Measurements from ENCODE around the gene STARD3NL. TPM values are rescaled to one million over a fixed set of nuclear protein-coding genes. Genes with fewer than 3 reads are reported as not detected.

The STARD3NL gene
- total RNA-seq, 1 experiment from 2014 or later, result 120 TPM

DNA sequence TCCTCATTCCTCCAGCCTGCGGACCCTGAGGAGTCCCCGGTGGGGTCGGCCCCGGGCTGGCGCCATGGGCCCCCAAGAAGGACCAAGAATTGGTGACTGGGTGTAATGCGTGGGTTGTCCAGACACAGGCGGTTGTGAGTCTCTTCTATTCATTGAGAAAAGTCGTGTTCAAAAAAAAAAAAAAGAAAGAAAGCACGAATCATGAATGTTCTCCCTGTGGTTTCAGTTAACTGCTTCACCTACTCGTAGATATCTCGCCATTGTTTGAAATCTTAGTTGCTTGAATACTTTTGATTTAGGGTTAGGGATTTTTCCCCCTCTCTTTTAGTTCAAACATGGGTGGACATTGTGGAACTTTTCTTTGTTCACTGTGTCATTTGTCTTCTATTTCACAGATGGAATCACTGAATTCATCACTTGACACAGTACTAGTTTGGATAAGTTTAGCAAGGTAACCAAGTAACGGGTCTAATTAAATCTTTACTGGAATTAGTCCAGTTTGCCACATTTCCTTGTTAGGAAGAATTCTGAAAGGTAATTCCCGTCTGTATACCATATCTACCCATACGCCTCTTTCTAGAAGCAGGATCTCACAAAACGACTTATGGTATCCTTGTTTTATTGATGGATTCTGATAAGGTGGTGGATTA, 775 bp downstream of the STARD3NL start:
- DNase-seq (ENCODE audit: low read depth), result no peak
- in situ Hi-C loops (cut with HindIII; ENCODE audit: low pct_unique_long_range_greater_than_20kb, low sequenced_read_pairs), result no loop called here

GRCh38 chr7:38179776-38180226, 1.8 kb downstream of the STARD3NL start:
- in situ Hi-C loops (cut with HindIII; ENCODE audit: low pct_unique_long_range_greater_than_20kb, low sequenced_read_pairs), result no loop called here
- peak; percentile 18 for DNase-seq (ENCODE audit: low read depth)

GRCh38 chr7:38181111-38181510, 3.1 kb downstream of the STARD3NL start:
- DNase-seq (ENCODE audit: low read depth), result no peak
- in situ Hi-C loops (cut with HindIII; ENCODE audit: low pct_unique_long_range_greater_than_20kb, low sequenced_read_pairs), result no loop called here

DNA sequence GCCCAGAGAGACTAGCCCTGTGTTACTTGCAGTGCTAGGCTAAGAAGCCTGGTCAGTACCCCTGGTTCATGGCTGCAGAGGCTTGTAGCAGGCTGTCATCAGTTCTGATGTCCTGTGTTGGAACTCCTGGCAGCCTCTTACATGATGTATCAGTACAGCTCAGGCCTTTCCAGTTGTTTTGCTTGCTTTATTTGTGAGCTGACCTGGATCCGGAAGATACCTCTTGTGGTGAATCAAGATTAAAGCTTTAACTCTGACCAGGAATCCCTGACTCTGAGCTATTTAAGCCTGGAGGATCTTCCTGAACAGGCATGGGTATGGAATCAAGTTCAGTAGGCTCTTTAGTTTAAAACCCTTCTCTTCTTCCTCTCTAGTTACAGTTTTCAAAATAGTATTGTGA, 4.4 kb downstream of the STARD3NL start:
- no peak for DNase-seq (ENCODE audit: low read depth)
- in situ Hi-C loops (cut with HindIII; ENCODE audit: low pct_unique_long_range_greater_than_20kb, low sequenced_read_pairs), result no loop called here

- no peak for DNase-seq (ENCODE audit: low read depth)
- in situ Hi-C loops (cut with HindIII; ENCODE audit: low pct_unique_long_range_greater_than_20kb, low sequenced_read_pairs), result no loop called here
Measured at GRCh38 chr7:38185395-38186307, 7.6 kb downstream of the STARD3NL start.

- in situ Hi-C loops (cut with HindIII; ENCODE audit: low pct_unique_long_range_greater_than_20kb, low sequenced_read_pairs), result no loop called here
- no peak for DNase-seq (ENCODE audit: low read depth)
Measured at GRCh38 chr7:38186593-38187314, 8.7 kb downstream of the STARD3NL start.

GRCh38 chr7:38187794-38188440, 9.9 kb downstream of the STARD3NL start:
- in situ Hi-C loops (cut with HindIII; ENCODE audit: low pct_unique_long_range_greater_than_20kb, low sequenced_read_pairs), result no loop called here
- DNase-seq (ENCODE audit: low read depth), result no peak

DNA sequence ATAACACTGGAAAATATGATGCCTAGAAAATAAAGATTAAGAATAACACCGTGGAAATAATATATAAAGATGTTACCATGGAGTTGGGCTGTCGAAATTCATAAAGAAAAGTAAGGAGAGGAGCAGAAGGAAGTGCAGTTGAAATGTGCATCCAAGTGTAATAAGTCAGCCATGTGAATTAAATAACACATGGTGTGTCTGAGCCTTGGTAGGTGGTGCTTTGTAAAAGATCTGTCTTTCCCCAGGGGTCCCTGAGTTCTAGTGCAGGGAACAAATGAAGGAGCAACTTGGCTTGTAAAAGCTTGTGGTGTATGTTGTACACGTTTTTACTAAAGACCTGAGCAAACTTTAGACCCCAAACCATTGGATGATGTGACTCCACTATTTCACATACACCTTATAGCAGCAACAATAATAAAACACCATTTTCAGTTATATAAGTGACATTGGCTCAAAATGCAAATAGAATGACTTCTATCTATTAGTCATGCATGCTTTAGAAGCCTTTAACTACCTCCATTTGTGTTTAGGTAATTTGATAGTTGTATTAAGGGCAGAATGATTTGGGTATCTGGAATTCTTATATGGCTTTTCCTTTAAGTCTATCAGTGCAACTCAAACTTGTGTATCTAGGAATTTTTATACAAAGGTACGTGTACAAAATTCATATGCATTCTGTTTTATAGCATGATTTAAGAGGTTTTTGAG, 11.3 kb downstream of the STARD3NL start:
- in situ Hi-C loops (cut with HindIII; ENCODE audit: low pct_unique_long_range_greater_than_20kb, low sequenced_read_pairs), result no loop called here
- DNase-seq (ENCODE audit: low read depth), result no peak

DNA sequence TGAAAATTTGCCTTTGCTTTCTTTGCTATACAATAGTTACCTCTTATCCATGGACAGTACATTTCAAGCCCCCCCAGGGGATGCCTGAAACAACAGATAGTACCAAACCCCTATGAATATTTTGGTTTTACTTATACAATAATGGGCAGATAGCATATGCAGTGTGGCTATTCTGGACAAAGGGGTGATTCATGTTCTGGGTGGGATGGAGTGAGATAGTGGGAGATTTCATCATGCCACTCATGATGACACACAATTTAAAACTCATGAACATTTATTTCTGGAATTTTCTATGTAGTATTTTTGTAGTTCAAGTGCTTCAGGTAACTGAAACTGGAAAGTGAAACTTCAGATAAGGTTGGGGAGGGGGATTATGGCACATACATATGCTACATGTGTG, 12.0 kb downstream of the STARD3NL start:
- DNase-seq (ENCODE audit: low read depth), result no peak
- in situ Hi-C loops (cut with HindIII; ENCODE audit: low pct_unique_long_range_greater_than_20kb, low sequenced_read_pairs), result no loop called here

DNA sequence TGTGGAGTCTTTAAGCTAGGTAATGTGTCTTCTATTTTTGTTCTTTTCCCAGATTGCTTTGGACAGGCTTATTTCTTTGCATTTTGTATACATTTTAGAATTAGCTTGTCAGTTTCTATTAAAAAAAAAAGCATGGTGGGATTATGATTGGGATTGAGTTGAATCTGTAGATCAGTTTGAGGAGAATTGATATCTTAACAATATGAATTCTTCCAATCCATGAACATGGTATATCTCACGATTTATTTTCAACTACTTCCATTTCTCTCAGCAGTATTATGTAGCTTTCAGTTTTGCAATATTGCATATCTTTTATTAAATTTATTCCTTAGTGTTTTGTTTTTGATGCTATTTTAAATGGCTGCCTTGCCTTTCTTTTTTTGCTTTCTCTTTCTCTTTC, 13.7 kb downstream of the STARD3NL start:
- DNase-seq (ENCODE audit: low read depth), result no peak
- in situ Hi-C loops (cut with HindIII; ENCODE audit: low pct_unique_long_range_greater_than_20kb, low sequenced_read_pairs), result no loop called here

GRCh38 chr7:38192327-38192726, 14.3 kb downstream of the STARD3NL start:
- in situ Hi-C loops (cut with HindIII; ENCODE audit: low pct_unique_long_range_greater_than_20kb, low sequenced_read_pairs), result no loop called here
- no peak for DNase-seq (ENCODE audit: low read depth)

DNA sequence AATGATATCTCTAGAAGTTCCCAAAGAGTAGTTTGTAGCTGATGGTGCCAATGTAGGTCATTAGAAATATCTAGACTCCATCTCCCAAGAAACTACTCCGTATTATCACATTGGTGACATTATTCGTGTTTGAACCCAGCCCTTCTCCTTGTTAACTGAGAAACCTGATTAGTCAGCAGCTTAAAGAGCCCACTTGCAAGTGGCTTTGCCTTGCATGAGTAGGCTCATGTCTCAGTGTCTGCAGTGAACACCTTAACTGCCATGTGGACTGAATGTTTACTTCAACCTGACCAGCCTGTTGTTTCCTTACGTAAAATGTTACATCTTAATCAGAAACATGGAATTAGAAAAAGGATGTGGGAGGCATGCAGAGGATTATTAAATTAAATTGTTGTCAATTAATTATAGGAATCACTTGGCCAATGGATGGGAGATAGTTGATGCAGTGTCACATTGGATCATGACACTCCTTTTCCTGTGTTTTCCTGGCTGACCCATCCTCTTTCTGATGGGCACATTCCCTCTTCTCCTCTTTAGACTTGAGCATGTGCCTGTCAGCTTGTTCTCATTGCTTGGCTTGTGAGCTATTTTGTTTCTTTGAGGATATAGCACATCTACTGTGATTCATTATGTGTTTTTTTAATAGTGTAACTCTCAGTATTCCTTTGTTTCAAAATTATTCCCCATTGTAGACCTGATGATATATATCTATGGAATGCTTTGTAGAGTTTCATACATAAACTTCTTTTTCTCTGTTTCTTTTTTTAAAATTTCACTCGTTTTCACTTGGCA, 18.0 kb downstream of the STARD3NL start:
- no peak for DNase-seq (ENCODE audit: low read depth)
- in situ Hi-C loops (cut with HindIII; ENCODE audit: low pct_unique_long_range_greater_than_20kb, low sequenced_read_pairs), result no loop called here

DNA sequence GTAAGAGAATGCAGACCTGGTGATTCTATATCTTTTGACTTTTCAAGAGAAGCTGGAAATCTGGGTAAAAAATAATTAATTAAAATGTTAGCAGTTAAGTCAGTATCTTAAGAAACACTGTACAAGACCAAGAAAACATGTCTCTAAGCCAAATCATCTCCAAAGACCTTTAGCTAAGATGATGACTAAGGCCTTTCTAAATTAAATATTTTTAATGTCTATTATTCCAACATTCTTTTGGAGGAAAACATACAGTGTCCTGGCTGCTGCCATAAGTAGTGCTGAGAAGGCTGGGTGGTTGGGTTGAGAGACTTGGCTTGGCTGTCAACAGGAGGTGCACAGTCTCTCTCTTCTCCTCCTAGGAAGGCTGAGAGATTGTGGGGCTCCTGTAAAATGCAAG, 20.3 kb downstream of the STARD3NL start:
- in situ Hi-C loops (cut with HindIII; ENCODE audit: low pct_unique_long_range_greater_than_20kb, low sequenced_read_pairs), result no loop called here
- DNase-seq (ENCODE audit: low read depth), result no peak

DNA sequence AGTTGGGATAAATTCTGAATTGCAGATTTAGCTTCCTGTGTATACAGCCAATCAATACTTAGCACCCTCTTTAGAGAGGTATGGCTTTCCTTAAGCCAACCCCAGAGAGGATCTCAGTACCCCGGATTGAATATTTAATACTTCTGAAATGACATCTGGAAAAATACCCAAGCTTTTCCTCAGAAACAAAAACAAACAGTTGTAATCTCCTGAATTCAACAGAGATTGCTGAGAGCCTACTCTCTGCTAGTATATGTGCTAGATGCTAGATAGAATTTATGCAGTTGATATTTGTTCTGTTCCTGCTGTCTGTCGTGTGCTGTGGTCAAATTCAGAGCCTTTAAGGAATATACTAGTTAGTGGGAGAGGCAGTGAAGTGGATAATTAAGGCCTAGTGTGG, 21.1 kb downstream of the STARD3NL start:
- in situ Hi-C loops (cut with HindIII; ENCODE audit: low pct_unique_long_range_greater_than_20kb, low sequenced_read_pairs), result no loop called here
- no peak for DNase-seq (ENCODE audit: low read depth)

DNA sequence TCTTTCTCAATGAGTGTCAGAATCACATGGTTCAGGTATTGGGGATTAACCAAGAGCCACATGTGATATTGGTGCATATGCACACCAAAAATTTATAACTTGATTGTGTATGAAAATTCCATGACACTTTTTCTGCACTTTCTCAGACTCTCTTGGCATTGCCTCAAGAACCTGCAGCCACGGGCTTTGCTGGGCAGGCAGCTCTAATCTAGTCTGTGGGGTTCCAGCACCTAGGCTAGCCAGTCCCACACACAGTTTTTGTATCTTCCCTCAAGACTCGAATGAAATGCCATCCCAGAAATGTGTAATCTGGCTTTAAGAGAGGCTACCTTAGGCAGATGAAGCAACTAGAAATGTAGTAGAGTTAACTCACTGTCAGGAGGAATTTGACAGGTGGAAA, 21.7 kb downstream of the STARD3NL start:
- no peak for DNase-seq (ENCODE audit: low read depth)
- in situ Hi-C loops (cut with HindIII; ENCODE audit: low pct_unique_long_range_greater_than_20kb, low sequenced_read_pairs), result no loop called here

GRCh38 chr7:38206071-38206470, 28.0 kb downstream of the STARD3NL start:
- DNase-seq (ENCODE audit: low read depth), result no peak
- in situ Hi-C loops (cut with HindIII; ENCODE audit: low pct_unique_long_range_greater_than_20kb, low sequenced_read_pairs), result no loop called here

DNA sequence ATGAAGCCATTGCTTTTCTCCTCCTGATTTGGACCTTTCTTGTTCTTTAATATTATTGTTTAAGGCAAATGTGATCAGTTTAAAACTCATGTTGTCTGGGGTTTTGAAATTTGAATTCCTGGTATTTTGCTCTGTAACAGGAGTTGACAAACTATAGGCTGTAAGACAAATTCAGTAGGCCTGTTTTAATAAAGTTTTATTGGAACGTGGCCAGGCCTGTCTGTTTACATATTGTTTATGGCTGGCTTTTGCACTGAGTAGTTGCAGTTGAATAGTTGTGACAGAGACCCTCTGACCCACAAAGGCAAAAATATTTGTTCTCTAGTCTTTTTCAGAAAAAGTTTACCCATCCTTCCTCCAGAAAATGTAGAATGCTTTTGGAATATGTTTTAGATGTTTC, 29.8 kb downstream of the STARD3NL start:
- in situ Hi-C loops (cut with HindIII; ENCODE audit: low pct_unique_long_range_greater_than_20kb, low sequenced_read_pairs), result no loop called here
- no peak for DNase-seq (ENCODE audit: low read depth)
